DND-41 (cell line): Measurements from ENCODE around the gene CDK8.
"Not testable (repeated sequence)": the region's sequence is repeated elsewhere in the genome, so short reads cannot be mapped to it uniquely, and the experiment has no call there.

Experiments
- ATAC-seq: fragments of 200-7000 bp; cut with Tn5 transposase; 3 replicates; pipeline ENCODE4 v1.9.1; 2021; ENCODE audit warnings: low read depth; ENCODE audit not compliant: insufficient read depth
- DNase-seq: peaks from one replicate; pipeline ENCODE4 v3.0.0-alpha.2; 2020
- H2AFZ ChIP-seq: 2 replicates; pipeline ENCODE4 v1.6.0; 2012; ENCODE audit warnings: low read depth, low read length
- H3K27ac ChIP-seq: 2 replicates; pipeline ENCODE4 v1.5.1; 2012; ENCODE audit warnings: low read length, inconsistent platforms
- H3K27me3 ChIP-seq: fragments of 200-600 bp; sonication (generic); 2 replicates; pipeline ENCODE4 v1.6.0; 2012; ENCODE audit warnings: low read length, mild to moderate bottlenecking, inconsistent platforms; ENCODE audit not compliant: insufficient read depth, poor library complexity
- H3K36me3 ChIP-seq: 2 replicates; pipeline ENCODE4 v1.5.1; 2012; ENCODE audit warnings: low read length, inconsistent platforms; ENCODE audit not compliant: insufficient read depth
- H3K4me1 ChIP-seq: 2 replicates; pipeline ENCODE4 v1.5.1; 2012; ENCODE audit warnings: mild to moderate bottlenecking, low read length; ENCODE audit not compliant: insufficient read depth
- H3K4me2 ChIP-seq: 2 replicates; pipeline ENCODE4 v1.6.0; 2012; ENCODE audit warnings: mild to moderate bottlenecking, moderate library complexity, low read length, inconsistent platforms; ENCODE audit not compliant: insufficient read depth
- H3K4me3 ChIP-seq, 2 experiments: fragments of 200-600 bp in 1 of 2; shearing (Covaris generic) in 1 of 2; 2 replicates each; pipeline ENCODE4 v1.5.1; 2012 to 2016; ENCODE audit warnings: inconsistent platforms in 2 of 2, low read length in 2 of 2, mild to moderate bottlenecking in 2 of 2, low read depth in 1 of 2, moderate library complexity in 1 of 2
- H3K79me2 ChIP-seq: 2 replicates; pipeline ENCODE4 v1.6.0; 2012; ENCODE audit warnings: low read length, inconsistent platforms; ENCODE audit not compliant: insufficient read depth
- H3K9ac ChIP-seq: 2 replicates; pipeline ENCODE4 v1.6.0; 2012; ENCODE audit warnings: low read depth, mild to moderate bottlenecking, inconsistent platforms, low read length, moderate library complexity
- H3K9me3 ChIP-seq: 2 replicates; pipeline ENCODE4 v1.5.1; 2012; ENCODE audit warnings: low read length, moderate library complexity, mild to moderate bottlenecking, inconsistent platforms; ENCODE audit not compliant: insufficient read depth, severe bottlenecking
- H4K20me1 ChIP-seq: 2 replicates; pipeline ENCODE4 v1.6.0; 2012; ENCODE audit warnings: low read length; ENCODE audit not compliant: insufficient read depth
- EZH2 ChIP-seq: IDR thresholded peaks from 3 replicates; pipeline ENCODE4 v1.6.1; 2012; ENCODE audit warnings: borderline replicate concordance, low read depth, mild to moderate bottlenecking, moderate library complexity, low read length, inconsistent platforms; ENCODE audit not compliant: severe bottlenecking
- TF ChIP-seq, protein P1 (sequence below): IDR thresholded peaks from 2 replicates; pipeline ENCODE4 v1.5.1; 2012; ENCODE audit warnings: borderline replicate concordance, low read length, moderate library complexity, mild to moderate bottlenecking; ENCODE audit not compliant: poor library complexity, severe bottlenecking; ENCODE audit errors: extremely low read depth

The CDK8 gene

DNA sequence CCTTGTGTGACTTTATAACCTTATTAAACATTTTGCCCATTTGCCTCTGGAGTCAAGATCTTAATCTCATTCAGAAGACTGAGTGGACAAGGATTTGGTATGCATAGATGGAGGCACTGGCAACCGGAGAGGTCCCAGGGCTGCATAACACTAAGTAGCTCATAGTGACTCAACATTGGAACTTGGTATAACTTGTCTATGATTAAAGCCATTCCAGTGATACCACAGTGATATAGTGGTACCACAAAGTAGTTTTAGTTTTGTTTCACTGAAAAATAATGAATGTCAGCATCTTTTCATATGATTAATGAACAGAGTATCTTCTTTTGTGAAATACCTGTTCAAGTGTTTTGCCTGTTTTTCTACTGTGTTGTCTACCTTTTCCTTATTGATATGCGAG lies 26.4 kb downstream of the CDK8 start:
- no peak for DNase-seq
- Histone ChIP-seq H4K20me1 (no peaks in the 10 kb centered on the region; the same call in none of the 2 replicates), H3K4me2 (no peak overlapping the region), H3K27ac (no peak overlapping the region), H3K4me1 (no peaks in the 10 kb centered on the region), H3K9me3 (no peaks in the 10 kb centered on the region), H3K36me3 (peaks cover 11% of the 10 kb centered on the region; the same call in 1 of the 2 replicates), H2AFZ (no peak overlapping the region), H3K9ac (no peak overlapping the region), H3K4me3 (no peak overlapping the region), H3K27me3 (no peaks in the 10 kb centered on the region), H3K79me2 (peaks cover 46% of the 10 kb centered on the region)
- TF ChIP-seq EZH2: no peak
- TF ChIP-seq, protein P1, sequence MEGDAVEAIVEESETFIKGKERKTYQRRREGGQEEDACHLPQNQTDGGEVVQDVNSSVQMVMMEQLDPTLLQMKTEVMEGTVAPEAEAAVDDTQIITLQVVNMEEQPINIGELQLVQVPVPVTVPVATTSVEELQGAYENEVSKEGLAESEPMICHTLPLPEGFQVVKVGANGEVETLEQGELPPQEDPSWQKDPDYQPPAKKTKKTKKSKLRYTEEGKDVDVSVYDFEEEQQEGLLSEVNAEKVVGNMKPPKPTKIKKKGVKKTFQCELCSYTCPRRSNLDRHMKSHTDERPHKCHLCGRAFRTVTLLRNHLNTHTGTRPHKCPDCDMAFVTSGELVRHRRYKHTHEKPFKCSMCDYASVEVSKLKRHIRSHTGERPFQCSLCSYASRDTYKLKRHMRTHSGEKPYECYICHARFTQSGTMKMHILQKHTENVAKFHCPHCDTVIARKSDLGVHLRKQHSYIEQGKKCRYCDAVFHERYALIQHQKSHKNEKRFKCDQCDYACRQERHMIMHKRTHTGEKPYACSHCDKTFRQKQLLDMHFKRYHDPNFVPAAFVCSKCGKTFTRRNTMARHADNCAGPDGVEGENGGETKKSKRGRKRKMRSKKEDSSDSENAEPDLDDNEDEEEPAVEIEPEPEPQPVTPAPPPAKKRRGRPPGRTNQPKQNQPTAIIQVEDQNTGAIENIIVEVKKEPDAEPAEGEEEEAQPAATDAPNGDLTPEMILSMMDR: no peak
- ATAC-seq: no peak

DNA sequence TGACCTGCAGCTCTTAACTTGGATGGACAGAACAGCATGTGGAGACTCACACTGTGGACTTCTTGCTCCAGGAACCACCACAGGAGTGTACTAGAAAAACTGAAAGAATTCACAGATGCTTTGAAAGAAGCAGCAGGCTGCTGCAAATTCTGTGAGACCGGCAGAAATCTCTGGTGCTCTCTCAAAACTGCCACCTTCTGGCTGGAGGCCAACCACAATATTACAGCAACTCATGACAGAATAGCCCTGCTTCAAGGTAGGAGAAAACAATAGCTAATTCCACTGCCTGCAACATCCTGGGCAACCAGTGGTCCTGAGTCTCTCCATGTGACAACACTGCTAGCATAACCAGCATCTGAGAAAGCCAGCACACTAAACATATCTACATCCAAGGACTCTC lies 26.9 kb downstream of the CDK8 start:
- Histone ChIP-seq H3K36me3 (peaks cover 11% of the 10 kb centered on the region; the same call in 1 of the 2 replicates), H3K79me2 (peaks cover 41% of the 10 kb centered on the region), H4K20me1 (no peaks in the 10 kb centered on the region; the same call in none of the 2 replicates), H3K4me1 (no peaks in the 10 kb centered on the region), H3K4me3 (no peak overlapping the region), H3K9ac (no peak overlapping the region), H3K4me2 (no peak overlapping the region), H3K9me3 (no peaks in the 10 kb centered on the region), H3K27ac (no peak overlapping the region), H3K27me3 (no peaks in the 10 kb centered on the region), H2AFZ (no peak overlapping the region)
- DNase-seq (no peak), ATAC-seq (no peak)
- TF ChIP-seq EZH2: no peak
- TF ChIP-seq, protein P1: peak; percentile 20

DNA sequence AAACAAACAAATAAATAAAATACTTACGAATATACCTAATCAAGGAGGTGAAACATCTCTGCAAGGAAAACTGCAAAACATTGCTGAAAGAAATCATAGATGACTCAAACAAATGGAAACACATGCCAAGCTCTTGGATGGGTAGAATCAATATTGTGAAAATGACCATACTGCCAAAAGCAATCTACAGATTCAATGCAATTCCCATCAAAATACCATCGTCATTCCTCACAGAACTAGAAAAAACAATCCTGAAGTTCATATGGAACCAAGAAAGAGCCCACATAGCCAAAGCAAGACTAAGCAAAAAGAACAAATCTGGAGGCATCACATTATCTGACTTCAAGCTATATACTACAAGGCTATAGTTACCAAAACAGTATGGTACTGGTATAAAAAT lies 32.0 kb downstream of the CDK8 start:
- not testable (repeated sequence) for H3K36me3 ChIP-seq, H3K4me1 ChIP-seq, H3K4me2 ChIP-seq, H3K4me3 ChIP-seq, H3K9me3 ChIP-seq, H3K9ac ChIP-seq, H3K27ac ChIP-seq, ATAC-seq, H3K27me3 ChIP-seq, H3K79me2 ChIP-seq, DNase-seq, H4K20me1 ChIP-seq, H2AFZ ChIP-seq

DNA sequence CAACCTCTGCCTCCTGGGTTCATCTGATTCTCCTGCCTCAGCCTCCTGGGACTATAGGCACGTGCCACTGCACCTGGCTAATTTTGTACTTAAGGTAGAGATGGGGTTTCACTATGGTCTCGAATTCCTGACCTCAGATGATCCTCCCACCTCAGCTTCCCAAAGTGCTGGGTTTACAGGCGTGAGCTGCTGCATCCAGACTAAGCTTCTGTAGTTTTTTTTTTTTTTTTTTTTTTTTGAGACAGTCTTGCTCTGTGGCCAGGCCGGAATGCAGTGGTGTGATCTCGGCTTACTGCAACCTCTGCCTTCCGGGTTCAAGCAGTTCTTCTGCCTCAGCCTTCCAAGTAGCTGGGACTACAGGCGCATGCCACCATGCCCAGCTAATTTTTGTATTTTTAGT lies 34.9 kb downstream of the CDK8 start:
- not testable (repeated sequence) for H3K36me3 ChIP-seq, H3K9me3 ChIP-seq, ATAC-seq, H3K4me1 ChIP-seq, DNase-seq, H3K27me3 ChIP-seq, H3K9ac ChIP-seq, H4K20me1 ChIP-seq, H3K4me2 ChIP-seq, H3K4me3 ChIP-seq, H2AFZ ChIP-seq, H3K27ac ChIP-seq
- peaks cover 28% of the 10 kb centered on the region for H3K79me2 ChIP-seq
